Adrenal gland (tissue), 5 donors: Measurements from ENCODE around the gene HMX3.

ENCODE experiments used
- CTCF ChIP-seq, 6 experiments: fragments of 450-650 bp in 4 of 6; fragments of 200-600 bp in 2 of 6; sonication (generic) in 1 of 6; IDR thresholded peaks; 1 replicate in 5 of 6; 2 replicates in 1 of 6; pipeline versions ENCODE4 v1.5.1 to v1.8.0; 2016 to 2021; ENCODE audit warnings: antibody characterized with exemption in 6 of 6, mild to moderate bottlenecking in 2 of 6, moderate library complexity in 1 of 6
- POLR2A ChIP-seq, 2 donors: fragments of 450-650 bp; IDR thresholded peaks; one replicate each; pipeline ENCODE4 v1.6.1; 2017; ENCODE audit warnings: antibody characterized with exemption in 2 of 2, mild to moderate bottlenecking in 2 of 2, moderate library complexity in 1 of 2
- donor health status: DM: no; HTN: no; CAD: no.

DNA sequence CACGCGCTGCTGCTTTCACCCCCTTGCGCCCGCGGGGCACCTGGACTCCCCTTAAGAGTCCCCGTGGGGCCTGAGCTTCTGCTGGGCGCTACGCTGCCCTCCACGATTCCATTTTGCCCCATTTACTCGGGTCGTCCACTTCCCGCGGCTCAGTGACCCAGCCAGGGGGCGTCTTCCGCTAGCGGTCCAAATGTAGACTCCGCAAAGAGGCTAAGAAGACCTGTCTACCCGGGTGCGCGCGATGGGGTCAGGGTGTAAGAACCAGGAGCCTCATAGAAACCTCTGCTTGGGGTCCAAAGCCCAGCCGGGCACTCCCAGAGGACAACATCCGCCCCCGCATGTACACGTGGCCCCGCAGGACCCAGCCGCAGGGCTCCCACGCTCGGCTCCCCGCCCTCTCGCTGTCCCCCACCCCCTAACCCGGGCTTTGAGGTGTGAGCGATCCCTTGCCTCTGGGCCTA, 7.0 kb downstream of the HMX3 start:
- TF ChIP-seq POLR2A (IDR thresholded peaks at IDR 0.05) (no peak), CTCF (IDR thresholded peaks at IDR 0.05) (no peak)
